GM12878 (cell line): ENCODE data around the gene GP5. TPM values are rescaled to one million over a fixed set of nuclear protein-coding genes. Genes with fewer than 3 reads are reported as not detected.

Experiments used
- ATAC-seq: fragments of 200-7000 bp; cut with Tn5 transposase; 3 replicates; pipeline ENCODE4 v1.9.1; 2020; ENCODE audit warnings: mild to moderate bottlenecking, moderate library complexity
- BruUV-seq: library from RNA; stranded (reverse); fragments of 400-500 nt; replicated peaks from 2 replicates; lab custom pipeline; 2021; lab: Mats Ljungman, UMichigan
- CTCF ChIA-PET: fragments of 300-600 bp; sonication (Branson Sonifier 250); formaldehyde crosslinking; extraction: SDS; loops from one replicate; lab custom pipeline; 2021; ENCODE audit warnings: inconsistent platforms; lab: Yijun Ruan, JAX
- POLR2A ChIA-PET: fragments of 350-600 bp; formaldehyde crosslinking; extraction: SDS; loops from one replicate; lab custom pipeline; 2021; ENCODE audit warnings: inconsistent platforms; lab: Charles Lee
- RAD21 ChIA-PET: fragments of 300-600 bp; sonication (Branson Sonifier 250); formaldehyde crosslinking; loops from one replicate; lab custom pipeline; 2023; ENCODE audit warnings: antibody characterized with exemption; ENCODE audit not compliant: unreplicated experiment; lab: Charles Lee
- SMC1A ChIA-PET: fragments of 300-600 bp; sonication (Branson Sonifier 250); formaldehyde crosslinking; loops from one replicate; lab custom pipeline; 2023; ENCODE audit not compliant: unreplicated experiment, uncharacterized antibody; lab: Charles Lee
- DNase-seq: peaks from one replicate; pipeline ENCODE4 v3.0.0-alpha.2; 2011; ENCODE audit warnings: low read depth, low spot score
- FAIRE-seq: peaks from 3 replicates; lab custom pipeline; 2011; peaks lifted over from hg19 to GRCh38; lab: Jason Lieb, UNC
- H2AFZ ChIP-seq: 2 replicates; pipeline ENCODE4 v1.6.0; 2011; ENCODE audit warnings: low read depth, low read length, control low read depth; ENCODE audit not compliant: control insufficient read depth
- H3K27ac ChIP-seq: 2 replicates; pipeline ENCODE4 v1.5.1; 2011; ENCODE audit warnings: control low read depth; ENCODE audit not compliant: control insufficient read depth, insufficient read depth
- H3K27me3 ChIP-seq, 2 experiments: replicated peaks in 1 of 2; 2 replicates each; pipeline versions ENCODE4 v1.6.0 to v1.6.1; 2011; ENCODE audit warnings: low read length in 1 of 2; ENCODE audit not compliant: control insufficient read depth in 2 of 2, insufficient read depth in 2 of 2
- H3K36me3 ChIP-seq, 2 experiments: 2 replicates each; pipeline ENCODE4 v1.5.1; 2011; ENCODE audit warnings: low read length in 1 of 2; ENCODE audit not compliant: control insufficient read depth in 2 of 2, insufficient read depth in 2 of 2
- H3K4me1 ChIP-seq: 2 replicates; pipeline ENCODE4 v1.6.1; 2011; ENCODE audit warnings: mild to moderate bottlenecking, low read length, moderate library complexity, mixed read lengths; ENCODE audit not compliant: control insufficient read depth, insufficient read depth
- H3K4me2 ChIP-seq: 2 replicates; pipeline ENCODE4 v1.6.0; 2011; ENCODE audit warnings: control low read depth; ENCODE audit not compliant: control insufficient read depth, insufficient read depth
- H3K4me3 ChIP-seq: fragments of 200-600 bp; sonication (generic); 2 replicates; pipeline ENCODE4 v1.5.1; 2016
- H3K79me2 ChIP-seq: 2 replicates; pipeline ENCODE4 v1.6.0; 2011; ENCODE audit warnings: low read length; ENCODE audit not compliant: control insufficient read depth, insufficient read depth
- H3K9ac ChIP-seq: 2 replicates; pipeline ENCODE4 v1.8.0; 2011; ENCODE audit warnings: low read length, control low read depth, mixed read lengths; ENCODE audit not compliant: control insufficient read depth, insufficient read depth
- H3K9me3 ChIP-seq: replicated peaks from 3 replicates; pipeline ENCODE4 v1.5.1; 2011; ENCODE audit warnings: mild to moderate bottlenecking, low read length; ENCODE audit not compliant: control insufficient read depth, insufficient read depth
- H4K20me1 ChIP-seq: 2 replicates; pipeline ENCODE4 v1.6.0; 2011; ENCODE audit not compliant: control insufficient read depth, insufficient read depth
- BCL3 ChIP-seq: IDR thresholded peaks from 2 replicates; pipeline ENCODE4 v1.6.1; 2011; ENCODE audit warnings: borderline replicate concordance, low read depth, mild to moderate bottlenecking, moderate library complexity, low read length; ENCODE audit not compliant: insufficient read depth, poor library complexity, severe bottlenecking
- CHD4 ChIP-seq: fragments of 200-600 bp; sonication (generic); IDR thresholded peaks from 2 replicates; pipeline ENCODE4 v1.6.1; 2016; ENCODE audit warnings: mild to moderate bottlenecking
- DPF2 ChIP-seq: fragments of 450-650 bp; IDR thresholded peaks from 2 replicates; pipeline ENCODE4 v1.6.1; 2017; ENCODE audit warnings: mild to moderate bottlenecking
- ETV6 ChIP-seq, 2 experiments: fragments of 450-650 bp in 1 of 2; IDR thresholded peaks in 1 of 2; conservative IDR thresholded peaks in 1 of 2; 2 replicates each; pipeline ENCODE4 v1.6.1; 2014; ENCODE audit warnings: antibody characterized with exemption in 1 of 2, borderline replicate concordance in 1 of 2, low read depth in 1 of 2, mild to moderate bottlenecking in 1 of 2, moderate library complexity in 1 of 2
- GABPA ChIP-seq: IDR thresholded peaks from 2 replicates; pipeline ENCODE4 v1.6.1; 2014; ENCODE audit warnings: antibody characterized with exemption, low read depth, mild to moderate bottlenecking, inconsistent platforms
- HDGF ChIP-seq: fragments of 450-650 bp; IDR thresholded peaks from 2 replicates; pipeline ENCODE4 v1.6.1; 2016; ENCODE audit warnings: antibody characterized with exemption
- MXI1 ChIP-seq: fragments of 150-350 bp; IDR thresholded peaks from 2 replicates; pipeline ENCODE4 v1.6.1; 2011; ENCODE audit warnings: low read depth, mild to moderate bottlenecking, inconsistent platforms, low read length, improper control_type of control experiment
- NKRF ChIP-seq: fragments of 450-650 bp; conservative IDR thresholded peaks from 2 replicates; pipeline ENCODE4 v1.6.1; 2017; ENCODE audit warnings: mild to moderate bottlenecking, moderate library complexity
- PAX5 ChIP-seq: IDR thresholded peaks from 2 replicates; pipeline ENCODE4 v1.6.1; 2011; ENCODE audit warnings: low read depth, low read length, borderline replicate concordance
- PML ChIP-seq: IDR thresholded peaks from 2 replicates; pipeline ENCODE4 v1.6.1; 2012; ENCODE audit warnings: low read length, inconsistent platforms
- POLR2AphosphoS2 ChIP-seq: IDR thresholded peaks from 2 replicates; pipeline ENCODE4 v1.6.1; 2011; ENCODE audit warnings: low read depth, mild to moderate bottlenecking, low read length, improper control_type of control experiment, moderate library complexity
- RUNX3 ChIP-seq: IDR thresholded peaks from 2 replicates; pipeline ENCODE4 v1.6.1; 2012; ENCODE audit warnings: low read length, inconsistent platforms
- SIN3A ChIP-seq: IDR thresholded peaks from 2 replicates; pipeline ENCODE4 v1.6.1; 2012; ENCODE audit warnings: low read depth, low read length, improper control_type of control experiment
- SMARCA5 ChIP-seq: fragments of 450-650 bp; IDR thresholded peaks from 2 replicates; pipeline ENCODE4 v1.6.1; 2017; ENCODE audit warnings: mild to moderate bottlenecking
- STAT3 ChIP-seq: IDR thresholded peaks from 2 replicates; pipeline ENCODE4 v1.6.1; 2011; ENCODE audit warnings: low read depth, low read length, improper control_type of control experiment
- SUZ12 ChIP-seq: fragments of 200-600 bp; sonication (generic); IDR thresholded peaks from one replicate; pipeline ENCODE4 v1.6.1; 2018; ENCODE audit warnings: antibody characterized with exemption, mild to moderate bottlenecking; ENCODE audit not compliant: unreplicated experiment
- TAF1 ChIP-seq: IDR thresholded peaks from 2 replicates; pipeline ENCODE4 v1.6.1; 2011; ENCODE audit warnings: mild to moderate bottlenecking, low read depth, low read length, borderline replicate concordance
- ZBTB4 ChIP-seq: fragments of 450-650 bp; formaldehyde crosslinking; IDR thresholded peaks from 2 replicates; pipeline ENCODE4 v1.4.0; 2022; ENCODE audit warnings: mild to moderate bottlenecking, moderate library complexity
- ZNF384 ChIP-seq: IDR thresholded peaks from 2 replicates; pipeline ENCODE4 v1.6.1; 2012; ENCODE audit warnings: low read depth, mild to moderate bottlenecking, low read length, improper control_type of control experiment, borderline replicate concordance
- WGBS: methylation state at CpG from one replicate; pipeline ENCODE4 v1.1.6; 2016; ENCODE audit warnings: low lambda C conversion rate; ENCODE audit not compliant: insufficient replicate concordance, insufficient coverage; ENCODE audit errors: missing lambda C conversion rate; 5-methylcytosine and 5-hydroxymethylcytosine counted together
- in situ Hi-C: fragments of 300-500 bp; cut with MboI; formaldehyde crosslinking; loops from 9 replicates; pipeline ENCODE4 v1.14.3; 2018; ENCODE audit warnings: mixed read lengths
- intact Hi-C: fragments of 100-400 bp; cut with micrococcal nuclease; formaldehyde crosslinking; loops from one replicate; pipeline ENCODE4 v1.14.2; 2022; ENCODE audit not compliant: unreplicated experiment
- polyA plus RNA-seq, 11 experiments: library from polyadenylated mRNA; depleted of rRNA in 4 of 11; unstranded in 6 of 11; stranded (reverse) in 5 of 11; fragments of >200 nt; fragmentation: Nextera tagmentation in 4 of 11; fragmentation: Illumina TruSeq in 1 of 11; extraction: Ambion mirVana in 4 of 11; extraction: Trizol in 1 of 11; gene quantifications; 1 replicate in 1 of 11; 2 replicates in 10 of 11; pipeline versions ENCODE4 v1.2.1 to v1.2.3, GENCODE V29; 2011 to 2016; ENCODE audit warnings: inconsistent platforms in 2 of 11, missing spikeins in 2 of 11, low read depth in 1 of 11
- total RNA-seq, 4 experiments: library from RNA; depleted of rRNA in 3 of 4; stranded (reverse); fragments of >200 nt in 3 of 4; fragmentation: Illumina TruSeq in 1 of 4; extraction: Trizol in 1 of 4; gene quantifications; 2 replicates each; pipeline versions ENCODE4 v1.2.1 to v1.2.3, GENCODE V29; 2013 to 2021

The GP5 gene
- total and polyA plus RNA-seq, 10 of the 15 experiments (the other 5 are each of a cell fraction or from before 2014, with no cell fraction given) = not detected

GRCh38 chr3:194369522-194370279 lies 29.4 kb downstream of the GP5 start, which contains the start of gene LRRC15:
LRRC15 (minus strand) TSS chr3:194369743; CDS start chr3:194361043, 8,700 bp downstream.
- BruUV-seq = no TSS peak
- Histone ChIP-seq H2AFZ (no peak within 1 kb of the TSS), H3K9me3 (no peaks in the 10 kb centered on the region), H3K36me3 (no peaks in the 10 kb centered on the region), H3K27me3 (peaks cover 8 to 12% of the 10 kb centered on the region in 2 experiments; a peak in 3 of 4 replicates), H3K4me1 (no peaks in the 10 kb centered on the region), H3K27ac (no peak within 1 kb of the TSS), H3K4me2 (no peak within 1 kb of the TSS), H3K79me2 (no peaks in the 10 kb centered on the region), H3K9ac (no peak within 1 kb of the TSS), H4K20me1 (no peaks in the 10 kb centered on the region), H3K4me3 (no peak within 1 kb of the TSS)
- ATAC-seq (peak; percentile 46), DNase-seq (no peak), FAIRE-seq (no peak)
- POLR2A ChIA-PET = no interaction called here
- RAD21 ChIA-PET = no interaction called here
- CTCF ChIA-PET = no interaction called here
- in situ Hi-C loops (no loop called here), intact Hi-C loops (no loop called here)
- SMC1A ChIA-PET = no interaction called here
- 25% methylated on average over 21 of the region's 21 CpGs for WGBS
- TF ChIP-seq SUZ12 (no peak), HDGF (no peak), PML (no peak), NKRF (no peak), MXI1 (no peak), CHD4 (no peak), ETV6 (conservative IDR thresholded peaks at IDR 0.05 in 1 of 2, IDR thresholded peaks at IDR 0.05 in 1 of 2; ENCODE audit: borderline replicate concordance in 1 of 2, low read depth in 1 of 2) (no peak), TAF1 (no peak), ZNF384 (no peak), SIN3A (no peak), POLR2AphosphoS2 (no peak), RUNX3 (no peak), SMARCA5 (no peak), ZBTB4 (CRISPR knock-in tag) (no peak), GABPA (no peak), PAX5 (no peak), BCL3 (no peak), STAT3 (no peak), DPF2 (no peak)
